ENCODE measurements around the gene HAVCR2.
A peak's percentile ranks its signal among the peaks of the same experiment; 100 is the strongest.

HAVCR2 gene

GRCh38 chr5:157108976-157109375 is at the start of gene HAVCR2:
TSS of gene HAVCR2 (minus strand) at chr5:157109044. CDS start at chr5:157108983, 61 bp downstream.
- DNase-seq = peak in 1 of 2 donors; percentile 34

- DNase-seq = no peak
Observed at GRCh38 chr5:157157293-157157891, 48.5 kb upstream of the HAVCR2 start.

- DNase-seq = no peak
Observed at GRCh38 chr5:157155297-157155696, 46.5 kb upstream of the HAVCR2 start.

- DNase-seq = no peak
Observed at GRCh38 chr5:157150995-157151394, 42.2 kb upstream of the HAVCR2 start.

- peak; percentile 84 to 87 for DNase-seq
Observed at GRCh38 chr5:157148734-157149615, 40.1 kb upstream of the HAVCR2 start.

GRCh38 chr5:157143127-157143971 is 34.5 kb upstream of the HAVCR2 start:
- peak in 1 of 2 donors; percentile 40 for DNase-seq

GRCh38 chr5:157142317-157143126 is 33.7 kb upstream of the HAVCR2 start, which contains the start of gene MED7:
TSS of gene MED7 (minus strand) at chr5:157142865. CDS start at chr5:157139431, 3,434 bp downstream.
- DNase-seq = peak; percentile 79 to 87

GRCh38 chr5:157137691-157138090 is 28.8 kb upstream of the HAVCR2 start:
- DNase-seq = no peak

GRCh38 chr5:157132281-157132612 is 23.4 kb upstream of the HAVCR2 start:
- DNase-seq = no peak

- no peak for DNase-seq
Observed at GRCh38 chr5:157130925-157131324, 22.1 kb upstream of the HAVCR2 start.

GRCh38 chr5:157121709-157122108 is 12.9 kb upstream of the HAVCR2 start:
- DNase-seq = no peak

- no peak for DNase-seq
Observed at GRCh38 chr5:157120102-157120501, 11.3 kb upstream of the HAVCR2 start.

- DNase-seq = no peak
Observed at GRCh38 chr5:157116483-157116954, 7.7 kb upstream of the HAVCR2 start.

- no peak for DNase-seq
Observed at GRCh38 chr5:157115502-157115901, 6.7 kb upstream of the HAVCR2 start.

- no peak for DNase-seq
Observed at GRCh38 chr5:157115012-157115411, 6.2 kb upstream of the HAVCR2 start.

GRCh38 chr5:157113002-157113401 is 4.2 kb upstream of the HAVCR2 start:
- no peak for DNase-seq

GRCh38 chr5:157109744-157110143 is 900 bp upstream of the HAVCR2 start:
- no peak for DNase-seq

GRCh38 chr5:157107508-157107907 is 1.3 kb downstream of the HAVCR2 start:
- DNase-seq = no peak

GRCh38 chr5:157106630-157107461 is 2.0 kb downstream of the HAVCR2 start:
- DNase-seq = no peak

- peak in 1 of 2 donors; percentile 21 for DNase-seq
Observed at GRCh38 chr5:157100140-157100679, 8.6 kb downstream of the HAVCR2 start.
